HG03064 (cell line): ENCODE data around the gene PPP1R12B.
"Not testable (repeated sequence)": the region's sequence is repeated elsewhere in the genome, so short reads cannot be mapped to it uniquely, and the experiment has no call there.

ENCODE experiments used
- ATAC-seq: cut with Tn5 transposase; IDR thresholded peaks from one replicate; pipeline ENCODE4 v1.9.1; 2021; ENCODE audit warnings: low read depth; ENCODE audit not compliant: unreplicated experiment

PPP1R12B gene

GRCh38 chr1:202348005-202348508, 442 bp upstream of the PPP1R12B start:
- ATAC-seq = no peak

GRCh38 chr1:202349206-202349928, 868 bp downstream of the PPP1R12B start:
- no peak for ATAC-seq

- ATAC-seq = no peak
Measured at GRCh38 chr1:202351725-202352124, 3.2 kb downstream of the PPP1R12B start.

GRCh38 chr1:202352583-202353197, 4.2 kb downstream of the PPP1R12B start:
- not testable (repeated sequence) for ATAC-seq

GRCh38 chr1:202355944-202356553, 7.5 kb downstream of the PPP1R12B start:
- no peak for ATAC-seq

- no peak for ATAC-seq
Measured at GRCh38 chr1:202357506-202357905, 9.0 kb downstream of the PPP1R12B start.

- ATAC-seq = no peak
Measured at GRCh38 chr1:202361224-202361623, 12.7 kb downstream of the PPP1R12B start.

- ATAC-seq = no peak
Measured at GRCh38 chr1:202361701-202362100, 13.2 kb downstream of the PPP1R12B start.

- ATAC-seq = no peak
Measured at GRCh38 chr1:202362212-202362611, 13.7 kb downstream of the PPP1R12B start.

GRCh38 chr1:202365092-202365815, 16.8 kb downstream of the PPP1R12B start:
- no peak for ATAC-seq

- no peak for ATAC-seq
Measured at GRCh38 chr1:202367271-202367670, 18.8 kb downstream of the PPP1R12B start.

- not testable (repeated sequence) for ATAC-seq
Measured at GRCh38 chr1:202370906-202371305, 22.4 kb downstream of the PPP1R12B start.

- no peak for ATAC-seq
Measured at GRCh38 chr1:202374099-202374498, 25.6 kb downstream of the PPP1R12B start.

- ATAC-seq = not testable (repeated sequence)
Measured at GRCh38 chr1:202375175-202375574, 26.7 kb downstream of the PPP1R12B start.

GRCh38 chr1:202376247-202376646, 27.7 kb downstream of the PPP1R12B start:
- no peak for ATAC-seq

- not testable (repeated sequence) for ATAC-seq
Measured at GRCh38 chr1:202379884-202380529, 31.5 kb downstream of the PPP1R12B start.

- not testable (repeated sequence) for ATAC-seq
Measured at GRCh38 chr1:202380535-202380934, 32.0 kb downstream of the PPP1R12B start.

- ATAC-seq = not testable (repeated sequence)
Measured at GRCh38 chr1:202381867-202382266, 33.4 kb downstream of the PPP1R12B start.

- ATAC-seq = not testable (repeated sequence)
Measured at GRCh38 chr1:202395831-202396230, 47.3 kb downstream of the PPP1R12B start.

- no peak for ATAC-seq
Measured at GRCh38 chr1:202397256-202397655, 48.8 kb downstream of the PPP1R12B start.
